ENCODE results near the gene RNF207.

Gene RNF207

DNA sequence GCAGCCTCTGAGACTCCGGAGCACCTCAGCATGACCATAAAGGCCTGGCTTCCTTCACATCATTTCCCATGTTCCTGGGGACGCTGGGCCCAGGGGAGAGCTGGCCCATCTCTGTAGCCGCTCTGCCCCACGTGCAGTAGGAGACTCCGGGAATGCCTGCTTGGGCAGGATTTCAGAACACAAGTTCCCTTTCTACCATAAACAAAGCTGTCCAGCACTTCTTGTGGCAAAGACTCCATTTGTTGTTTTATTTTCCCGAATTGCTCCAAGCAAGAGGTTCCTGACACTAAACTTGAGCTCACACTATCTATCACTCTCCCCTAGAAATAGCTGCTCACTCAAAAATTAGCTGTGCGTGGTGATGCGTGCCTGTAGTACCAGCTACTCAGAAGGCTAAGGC lies 47.7 kb upstream of the RNF207 start:
- Histone ChIP-seq H3K9me3 (ENCODE audit: insufficient read depth, low read length) (no peaks in the 10 kb centered on the region), H2AFZ (ENCODE audit: low read depth, low read length, severe bottlenecking) (no peak overlapping the region), H3F3A (ENCODE audit: insufficient read depth) (no peaks in the 10 kb centered on the region), H3K27me3 (ENCODE audit: low read length) (no peaks in the 10 kb centered on the region), H3K36me3 (ENCODE audit: low read length) (no peaks in the 10 kb centered on the region), H3K9me2 (replicated peaks; ENCODE audit: insufficient read depth, low read length) (no peaks in the 10 kb centered on the region), H3K27ac (ENCODE audit: low read depth, low read length) (no peak overlapping the region), H4K20me1 (ENCODE audit: low read depth, low read length) (no peaks in the 10 kb centered on the region), H3K4me2 (ENCODE audit: low read depth, low read length, poor library complexity, severe bottlenecking) (no peak overlapping the region), H3K4me3 (ENCODE audit: insufficient read depth, low read length, poor library complexity, severe bottlenecking) (no peak overlapping the region), H3K79me2 (ENCODE audit: insufficient read depth, low read length) (no peaks in the 10 kb centered on the region), H3K9ac (ENCODE audit: low read length) (no peak overlapping the region)
- no peak for TF ChIP-seq EZH2phosphoT487 (conservative IDR thresholded peaks at IDR 0.05; ENCODE audit: low read length)
- TF ChIP-seq, protein P1, sequence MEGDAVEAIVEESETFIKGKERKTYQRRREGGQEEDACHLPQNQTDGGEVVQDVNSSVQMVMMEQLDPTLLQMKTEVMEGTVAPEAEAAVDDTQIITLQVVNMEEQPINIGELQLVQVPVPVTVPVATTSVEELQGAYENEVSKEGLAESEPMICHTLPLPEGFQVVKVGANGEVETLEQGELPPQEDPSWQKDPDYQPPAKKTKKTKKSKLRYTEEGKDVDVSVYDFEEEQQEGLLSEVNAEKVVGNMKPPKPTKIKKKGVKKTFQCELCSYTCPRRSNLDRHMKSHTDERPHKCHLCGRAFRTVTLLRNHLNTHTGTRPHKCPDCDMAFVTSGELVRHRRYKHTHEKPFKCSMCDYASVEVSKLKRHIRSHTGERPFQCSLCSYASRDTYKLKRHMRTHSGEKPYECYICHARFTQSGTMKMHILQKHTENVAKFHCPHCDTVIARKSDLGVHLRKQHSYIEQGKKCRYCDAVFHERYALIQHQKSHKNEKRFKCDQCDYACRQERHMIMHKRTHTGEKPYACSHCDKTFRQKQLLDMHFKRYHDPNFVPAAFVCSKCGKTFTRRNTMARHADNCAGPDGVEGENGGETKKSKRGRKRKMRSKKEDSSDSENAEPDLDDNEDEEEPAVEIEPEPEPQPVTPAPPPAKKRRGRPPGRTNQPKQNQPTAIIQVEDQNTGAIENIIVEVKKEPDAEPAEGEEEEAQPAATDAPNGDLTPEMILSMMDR (IDR thresholded peaks at IDR 0.05; ENCODE audit: insufficient read depth, low read length, poor library complexity, severe bottlenecking) = no peak

DNA sequence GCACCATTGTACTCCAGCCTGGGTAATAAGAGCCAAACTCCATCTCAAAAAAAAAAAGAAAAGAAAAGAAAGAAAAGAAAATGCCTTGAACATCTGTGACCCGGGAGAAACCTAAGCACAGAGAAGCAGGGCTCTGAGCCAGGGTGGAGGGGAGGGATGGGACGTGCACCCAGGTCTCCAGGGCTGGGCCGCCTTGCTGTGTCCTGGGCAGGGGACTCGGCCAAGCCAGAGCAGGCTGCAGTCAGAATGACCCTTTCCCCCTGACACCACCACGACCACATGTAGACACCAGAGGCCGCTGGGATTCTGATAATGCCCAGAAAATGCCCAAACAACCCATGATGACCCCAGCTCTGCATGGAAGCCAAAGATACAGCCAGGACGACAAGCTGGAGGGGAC lies 43.6 kb upstream of the RNF207 start:
- TF ChIP-seq, protein P1 (IDR thresholded peaks at IDR 0.05; ENCODE audit: insufficient read depth, low read length, poor library complexity, severe bottlenecking) = no peak
- TF ChIP-seq EZH2phosphoT487 (conservative IDR thresholded peaks at IDR 0.05; ENCODE audit: low read length) = no peak
- H3K9me2 ChIP-seq (replicated peaks; ENCODE audit: insufficient read depth, low read length) = no peaks in the 10 kb centered on the region
- H3F3A ChIP-seq (ENCODE audit: insufficient read depth) = no peaks in the 10 kb centered on the region
- no peaks in the 10 kb centered on the region for H4K20me1 ChIP-seq (ENCODE audit: low read depth, low read length)
- no peaks in the 10 kb centered on the region for H3K79me2 ChIP-seq (ENCODE audit: insufficient read depth, low read length)
- no peak overlapping the region for H2AFZ ChIP-seq (ENCODE audit: low read depth, low read length, severe bottlenecking)
- no peaks in the 10 kb centered on the region for H3K36me3 ChIP-seq (ENCODE audit: low read length)
- no peak overlapping the region for H3K4me2 ChIP-seq (ENCODE audit: low read depth, low read length, poor library complexity, severe bottlenecking)
- H3K9me3 ChIP-seq (ENCODE audit: insufficient read depth, low read length) = no peaks in the 10 kb centered on the region
- no peak overlapping the region for H3K27ac ChIP-seq (ENCODE audit: low read depth, low read length)
- no peak overlapping the region for H3K9ac ChIP-seq (ENCODE audit: low read length)
- H3K4me3 ChIP-seq (ENCODE audit: insufficient read depth, low read length, poor library complexity, severe bottlenecking) = no peak overlapping the region
- no peaks in the 10 kb centered on the region for H3K27me3 ChIP-seq (ENCODE audit: low read length)

DNA sequence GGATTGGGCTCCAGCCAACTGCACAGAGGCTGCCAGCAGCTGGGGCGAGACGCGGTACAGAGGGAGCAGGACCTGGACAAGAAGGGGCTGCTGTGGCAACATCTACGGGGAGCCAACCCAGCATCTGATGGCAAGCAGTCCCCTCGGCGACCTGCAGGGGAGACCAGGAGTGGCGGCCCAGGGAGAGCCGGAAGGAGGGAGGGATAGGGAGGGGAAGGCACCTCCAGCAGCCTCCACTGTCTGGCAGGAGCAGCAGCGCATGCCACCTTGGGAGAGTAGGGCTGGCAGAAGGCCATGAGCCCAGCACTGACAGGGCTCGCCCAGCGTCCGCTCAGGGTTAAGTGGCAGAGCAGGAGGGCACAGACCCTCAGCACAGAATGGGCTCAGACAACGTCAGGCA lies 43.1 kb upstream of the RNF207 start:
- Histone ChIP-seq H3K4me2 (ENCODE audit: low read depth, low read length, poor library complexity, severe bottlenecking) (no peak overlapping the region), H3K9me2 (replicated peaks; ENCODE audit: insufficient read depth, low read length) (no peaks in the 10 kb centered on the region), H4K20me1 (ENCODE audit: low read depth, low read length) (no peaks in the 10 kb centered on the region), H3K9me3 (ENCODE audit: insufficient read depth, low read length) (no peaks in the 10 kb centered on the region), H3K79me2 (ENCODE audit: insufficient read depth, low read length) (no peaks in the 10 kb centered on the region), H2AFZ (ENCODE audit: low read depth, low read length, severe bottlenecking) (no peak overlapping the region), H3K27ac (ENCODE audit: low read depth, low read length) (no peak overlapping the region), H3K27me3 (ENCODE audit: low read length) (no peaks in the 10 kb centered on the region), H3F3A (ENCODE audit: insufficient read depth) (no peaks in the 10 kb centered on the region), H3K36me3 (ENCODE audit: low read length) (no peaks in the 10 kb centered on the region), H3K9ac (ENCODE audit: low read length) (no peak overlapping the region), H3K4me3 (ENCODE audit: insufficient read depth, low read length, poor library complexity, severe bottlenecking) (no peak overlapping the region)
- TF ChIP-seq, protein P1 (IDR thresholded peaks at IDR 0.05; ENCODE audit: insufficient read depth, low read length, poor library complexity, severe bottlenecking) = no peak
- no peak for TF ChIP-seq EZH2phosphoT487 (conservative IDR thresholded peaks at IDR 0.05; ENCODE audit: low read length)

All from SU-DHL-6 (cell line).